Measurements from ENCODE around the gene TDRD12. TPM values are rescaled to one million over a fixed set of nuclear protein-coding genes. Genes with fewer than 3 reads are reported as not detected.

The TDRD12 gene
- total RNA-seq, 4 donors from 2014 or later = 0.48 TPM; not detected in 3

GRCh38 chr19:32682317-32682716 lies 37.2 kb upstream of the TDRD12 start:
- H3K9me3 ChIP-seq = no peaks in the 10 kb centered on the region
- no peaks in the 10 kb centered on the region for H3K36me3 ChIP-seq
- H3K4me1 ChIP-seq = no peaks in the 10 kb centered on the region
- H3K27me3 ChIP-seq = peaks cover 15% of the 10 kb centered on the region
- in situ Hi-C loops (cut with MboI; ENCODE audit: low pct_ligation_motif_present in 1 of 4, low pct_unique_long_range_greater_than_20kb in 1 of 4, low sequenced_read_pairs in 3 of 4) = loop anchor here in 1 of 4 donors (10.0 kb wide), 1 partner anchor 282 kb away; no protein-coding TSS in a partner anchor
- WGBS, 2 donors (ENCODE audit: low coverage in 1 of 2) = 61 to 80% methylated on average over 2 to 4 of the region's 4 CpGs
- TF ChIP-seq POLR2AphosphoS5 (IDR thresholded peaks at IDR 0.05) (no peak), POLR2A (IDR thresholded peaks at IDR 0.05) (no peak), CTCF (IDR thresholded peaks at IDR 0.05) (no peak), EP300 (IDR thresholded peaks at IDR 0.05; ENCODE audit: low read depth) (no peak)
- intact Hi-C loops (cut with DNase I; ENCODE audit: low total_unique reads) = no loop called here
- no peak overlapping the region for H3K4me3 ChIP-seq
- H3K27ac ChIP-seq = no peak overlapping the region
- no peak for DNase-seq

- no peaks in the 10 kb centered on the region for H3K36me3 ChIP-seq
- no peak overlapping the region for H3K27ac ChIP-seq
- no peak overlapping the region for H3K4me3 ChIP-seq
- DNase-seq = no peak
- H3K4me1 ChIP-seq = peaks cover 9 to 14% (median 13%) of the 10 kb centered on the region in 4 donors
- in situ Hi-C loops (cut with MboI; ENCODE audit: low pct_ligation_motif_present in 1 of 4, low pct_unique_long_range_greater_than_20kb in 1 of 4, low sequenced_read_pairs in 3 of 4) (loop anchor here in 1 of 4 donors (10.0 kb wide), 1 partner anchor 278 kb away; no protein-coding TSS in a partner anchor), intact Hi-C loops (cut with DNase I; ENCODE audit: low total_unique reads) (no loop called here)
- WGBS, 2 donors (ENCODE audit: low coverage in 1 of 2) = 75 to 81% methylated on average over 3 to 6 of the region's 6 CpGs
- no peaks in the 10 kb centered on the region for H3K27me3 ChIP-seq
- no peak for TF ChIP-seq CTCF (IDR thresholded peaks at IDR 0.05)
- no peaks in the 10 kb centered on the region for H3K9me3 ChIP-seq
Observed at GRCh38 chr19:32686847-32687475, 32.6 kb upstream of the TDRD12 start.

GRCh38 chr19:32687681-32688080 lies 31.9 kb upstream of the TDRD12 start:
- TF ChIP-seq CTCF (IDR thresholded peaks at IDR 0.05) (no peak), POLR2AphosphoS5 (IDR thresholded peaks at IDR 0.05) (no peak), POLR2A (IDR thresholded peaks at IDR 0.05) (no peak), EP300 (IDR thresholded peaks at IDR 0.05; ENCODE audit: low read depth) (no peak)
- peaks cover 9 to 18% (median 17%) of the 10 kb centered on the region in 4 donors for H3K4me1 ChIP-seq
- H3K9me3 ChIP-seq = no peaks in the 10 kb centered on the region
- 89% methylated on average over 4 of the region's 4 CpGs; no CpG with 5 or more reads in 1 of the 2 donors for WGBS, 2 donors (ENCODE audit: low coverage in 1 of 2)
- no peak overlapping the region for H3K27ac ChIP-seq
- H3K27me3 ChIP-seq = no peaks in the 10 kb centered on the region
- no peaks in the 10 kb centered on the region for H3K36me3 ChIP-seq
- H3K4me3 ChIP-seq = no peak overlapping the region
- in situ Hi-C loops (cut with MboI; ENCODE audit: low pct_ligation_motif_present in 1 of 4, low pct_unique_long_range_greater_than_20kb in 1 of 4, low sequenced_read_pairs in 3 of 4) (loop anchor here in 1 of 4 donors (10.0 kb wide), 1 partner anchor 277 kb away; no protein-coding TSS in a partner anchor), intact Hi-C loops (cut with DNase I; ENCODE audit: low total_unique reads) (no loop called here)
- no peak for DNase-seq

GRCh38 chr19:32688311-32688710 lies 31.3 kb upstream of the TDRD12 start:
- Histone ChIP-seq H3K9me3 (no peaks in the 10 kb centered on the region), H3K36me3 (no peaks in the 10 kb centered on the region), H3K4me3 (no peak overlapping the region), H3K27ac (no peak overlapping the region), H3K27me3 (no peaks in the 10 kb centered on the region), H3K4me1 (peaks cover 14 to 24% (median 23%) of the 10 kb centered on the region in 4 donors)
- TF ChIP-seq POLR2A (IDR thresholded peaks at IDR 0.05) (no peak), CTCF (IDR thresholded peaks at IDR 0.05) (no peak), POLR2AphosphoS5 (IDR thresholded peaks at IDR 0.05) (no peak), EP300 (IDR thresholded peaks at IDR 0.05; ENCODE audit: low read depth) (no peak)
- 75% methylated on average over 1 of the region's 1 CpG; no CpG with 5 or more reads in 1 of the 2 donors for WGBS, 2 donors (ENCODE audit: low coverage in 1 of 2)
- DNase-seq = peak; percentile 33
- in situ Hi-C loops (cut with MboI; ENCODE audit: low pct_ligation_motif_present in 1 of 4, low pct_unique_long_range_greater_than_20kb in 1 of 4, low sequenced_read_pairs in 3 of 4) = loop anchor here in 1 of 4 donors (10.0 kb wide), 1 partner anchor 276 kb away; no protein-coding TSS in a partner anchor
- intact Hi-C loops (cut with DNase I; ENCODE audit: low total_unique reads) = no loop called here
